ENCODE measurements around the gene MESP1. TPM values are rescaled to one million over a fixed set of nuclear protein-coding genes. Genes with fewer than 3 reads are reported as not detected.

MESP1 gene
- total RNA-seq, 1 donor from 2014 or later: 2.6 TPM

- Histone ChIP-seq H3K4me3 (ENCODE audit: low read depth, low read length) (no peak overlapping the region), H3K36me3 (ENCODE audit: control insufficient read depth, insufficient read depth, low read length) (no peaks in the 10 kb centered on the region), H3K27me3 (ENCODE audit: control insufficient read depth, insufficient read depth, low read length) (peaks cover 7% of the 10 kb centered on the region)
- DNase-seq (ENCODE audit: low read depth): no peak
- TF ChIP-seq CTCF (IDR thresholded peaks at IDR 0.05; ENCODE audit: insufficient read depth, low read length, poor library complexity, severe bottlenecking): no peak
These were observed 15.3 kb downstream of the MESP1 start for GRCh38 chr15:89735773-89736172.

DNA sequence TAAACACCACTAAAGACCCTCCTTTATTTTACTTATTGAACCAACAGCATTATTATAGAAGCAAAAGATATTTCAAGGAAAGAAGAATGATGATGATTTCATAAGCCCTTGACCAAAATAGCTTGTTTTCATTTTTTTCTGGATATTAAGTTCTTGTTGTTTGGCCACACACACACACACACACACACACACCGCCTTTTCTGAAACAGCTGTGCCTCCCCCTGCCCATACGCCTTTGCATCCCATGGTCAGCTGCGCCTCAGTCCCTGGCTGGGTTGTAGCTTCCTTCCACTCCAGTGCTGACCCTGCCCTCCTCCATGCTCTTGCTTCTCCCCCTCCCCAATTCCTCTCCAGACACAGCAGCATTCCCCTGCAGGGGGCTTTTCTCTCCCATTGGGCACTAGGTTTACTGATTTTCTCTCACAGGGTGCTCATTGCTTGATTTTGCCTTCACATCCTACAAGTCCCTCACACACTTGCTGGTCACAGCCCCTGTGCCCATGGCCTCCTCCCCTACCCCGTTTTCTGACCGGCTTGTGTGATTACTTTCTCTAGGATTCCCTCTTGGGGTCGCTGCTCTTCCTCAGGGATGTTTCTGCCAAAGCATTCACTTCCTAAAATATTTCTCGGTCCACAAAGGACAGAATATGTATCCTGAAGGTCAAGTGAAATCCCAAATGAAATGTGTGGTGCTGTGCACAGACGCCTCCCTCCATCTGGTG, 18.4 kb downstream of the MESP1 start:
- TF ChIP-seq CTCF (IDR thresholded peaks at IDR 0.05; ENCODE audit: insufficient read depth, low read length, poor library complexity, severe bottlenecking): no peak
- H3K36me3 ChIP-seq (ENCODE audit: control insufficient read depth, insufficient read depth, low read length): no peaks in the 10 kb centered on the region
- H3K27me3 ChIP-seq (ENCODE audit: control insufficient read depth, insufficient read depth, low read length): peaks cover 7% of the 10 kb centered on the region
- no peak overlapping the region for H3K4me3 ChIP-seq (ENCODE audit: low read depth, low read length)
- DNase-seq (ENCODE audit: low read depth): no peak

DNA sequence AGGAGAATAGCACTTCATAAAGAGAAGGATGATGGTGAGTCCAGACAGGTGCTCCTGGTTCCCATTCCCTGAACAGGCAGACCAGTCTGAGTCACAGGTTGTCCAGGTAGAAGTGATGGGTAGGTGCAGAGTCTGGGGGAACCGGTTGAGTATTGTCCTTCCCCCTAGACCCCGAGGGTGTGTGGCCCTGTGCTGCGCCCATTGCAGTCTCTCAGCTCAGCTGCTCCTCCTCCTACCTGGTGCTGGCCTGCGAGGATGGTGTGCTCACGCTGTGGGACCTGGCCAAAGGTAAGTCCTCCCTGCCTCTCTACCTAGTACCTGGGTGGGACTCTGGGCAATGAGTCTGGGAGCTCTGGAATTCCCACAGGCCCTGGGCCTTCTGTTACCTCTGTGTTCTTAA, 19.8 kb downstream of the MESP1 start:
- H3K4me3 ChIP-seq (ENCODE audit: low read depth, low read length): no peak overlapping the region
- H3K36me3 ChIP-seq (ENCODE audit: control insufficient read depth, insufficient read depth, low read length): no peaks in the 10 kb centered on the region
- no peak for TF ChIP-seq CTCF (IDR thresholded peaks at IDR 0.05; ENCODE audit: insufficient read depth, low read length, poor library complexity, severe bottlenecking)
- peaks cover 5% of the 10 kb centered on the region for H3K27me3 ChIP-seq (ENCODE audit: control insufficient read depth, insufficient read depth, low read length)
- DNase-seq (ENCODE audit: low read depth): no peak

- no peaks in the 10 kb centered on the region for H3K36me3 ChIP-seq (ENCODE audit: control insufficient read depth, insufficient read depth, low read length)
- DNase-seq (ENCODE audit: low read depth): no peak
- no peak overlapping the region for H3K4me3 ChIP-seq (ENCODE audit: low read depth, low read length)
- TF ChIP-seq CTCF (IDR thresholded peaks at IDR 0.05; ENCODE audit: insufficient read depth, low read length, poor library complexity, severe bottlenecking): no peak
- H3K27me3 ChIP-seq (ENCODE audit: control insufficient read depth, insufficient read depth, low read length): no peaks in the 10 kb centered on the region
These were observed 22.8 kb downstream of the MESP1 start for GRCh38 chr15:89728254-89728653.

DNA sequence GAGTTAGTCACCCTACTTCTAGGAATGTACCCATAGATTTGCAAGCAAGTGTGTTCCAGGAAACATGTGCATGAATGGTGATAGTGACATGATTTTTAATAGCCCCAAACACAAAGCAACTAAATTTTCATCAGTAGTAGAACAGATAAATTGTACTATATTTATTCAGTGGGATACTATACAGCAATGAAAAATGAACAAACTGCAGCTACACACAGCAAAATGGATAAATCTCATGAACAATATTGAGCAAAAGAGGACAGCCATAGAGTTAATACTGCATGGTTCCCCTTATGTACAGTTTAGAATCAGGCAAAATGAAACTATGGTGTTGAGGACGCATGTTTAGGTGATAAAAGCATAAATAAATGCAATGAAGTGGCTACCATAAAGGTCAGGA, 26.0 kb downstream of the MESP1 start:
- TF ChIP-seq CTCF (IDR thresholded peaks at IDR 0.05; ENCODE audit: insufficient read depth, low read length, poor library complexity, severe bottlenecking): no peak
- H3K36me3 ChIP-seq (ENCODE audit: control insufficient read depth, insufficient read depth, low read length): no peaks in the 10 kb centered on the region
- H3K4me3 ChIP-seq (ENCODE audit: low read depth, low read length): no peak overlapping the region
- DNase-seq (ENCODE audit: low read depth): no peak
- no peaks in the 10 kb centered on the region for H3K27me3 ChIP-seq (ENCODE audit: control insufficient read depth, insufficient read depth, low read length)

- TF ChIP-seq CTCF (IDR thresholded peaks at IDR 0.05; ENCODE audit: insufficient read depth, low read length, poor library complexity, severe bottlenecking): no peak
- DNase-seq (ENCODE audit: low read depth): no peak
- H3K36me3 ChIP-seq (ENCODE audit: control insufficient read depth, insufficient read depth, low read length): no peaks in the 10 kb centered on the region
- H3K4me3 ChIP-seq (ENCODE audit: low read depth, low read length): no peak overlapping the region
- no peaks in the 10 kb centered on the region for H3K27me3 ChIP-seq (ENCODE audit: control insufficient read depth, insufficient read depth, low read length)
These were observed 26.4 kb downstream of the MESP1 start for GRCh38 chr15:89724621-89725020.
